GM10847 (cell line): ENCODE results near the gene ACBD6.

Source experiments
- POLR2A ChIP-seq: IDR thresholded peaks from 2 replicates; pipeline ENCODE4 v1.6.1; 2011; ENCODE audit not compliant: insufficient read length; ENCODE audit errors: extremely low read depth

Gene ACBD6

GRCh38 chr1:180462102-180462501 lies 40.3 kb downstream of the ACBD6 start:
- TF ChIP-seq POLR2A, result no peak

- TF ChIP-seq POLR2A, result no peak
These were observed 43.6 kb downstream of the ACBD6 start for GRCh38 chr1:180458807-180459206.

- no peak for TF ChIP-seq POLR2A
These were observed 46.2 kb downstream of the ACBD6 start for GRCh38 chr1:180456191-180456590.

- no peak for TF ChIP-seq POLR2A
These were observed 50.9 kb downstream of the ACBD6 start for GRCh38 chr1:180451504-180451903.

DNA sequence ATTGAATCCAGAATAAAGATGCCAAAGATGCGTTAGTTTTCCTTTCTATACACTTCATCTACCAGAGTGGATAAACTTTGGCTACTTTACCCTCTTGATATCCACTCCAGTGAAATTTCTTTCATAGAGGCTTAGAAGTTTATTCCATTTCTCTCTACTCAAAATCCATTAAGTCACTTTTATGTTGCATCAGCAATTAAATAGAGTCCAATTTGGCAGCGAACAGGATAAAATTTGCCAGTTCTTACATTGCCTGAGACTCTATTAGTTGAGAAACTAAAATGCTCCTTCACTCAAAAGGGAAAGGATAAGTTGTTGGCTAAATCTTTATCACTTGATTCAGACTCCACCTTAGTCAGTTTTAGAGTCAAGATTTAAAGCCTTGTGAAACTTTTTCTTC lies 57.9 kb downstream of the ACBD6 start:
- no peak for TF ChIP-seq POLR2A

- TF ChIP-seq POLR2A, result no peak
These were observed 62.0 kb downstream of the ACBD6 start for GRCh38 chr1:180440335-180440734.

GRCh38 chr1:180435566-180435965 lies 66.8 kb downstream of the ACBD6 start:
- no peak for TF ChIP-seq POLR2A

DNA sequence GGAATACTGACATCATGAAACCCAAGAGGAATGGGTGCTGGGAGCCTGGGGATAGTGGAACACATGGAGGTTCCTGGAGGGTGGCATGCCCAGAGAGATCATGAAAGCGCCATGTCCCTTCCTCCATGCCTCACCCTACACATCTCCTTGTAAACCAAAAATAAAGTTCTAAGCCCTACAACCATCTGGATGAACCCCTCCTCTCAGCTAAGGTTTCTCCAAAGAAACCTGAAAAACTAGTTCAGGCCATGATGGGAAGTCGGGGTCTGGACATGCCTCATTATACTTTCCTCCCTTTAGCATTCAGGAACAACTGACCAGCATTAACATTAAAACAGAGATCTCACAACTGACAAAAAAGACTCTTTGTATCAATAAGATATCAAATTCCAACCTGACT lies 68.5 kb downstream of the ACBD6 start:
- TF ChIP-seq POLR2A, result no peak

DNA sequence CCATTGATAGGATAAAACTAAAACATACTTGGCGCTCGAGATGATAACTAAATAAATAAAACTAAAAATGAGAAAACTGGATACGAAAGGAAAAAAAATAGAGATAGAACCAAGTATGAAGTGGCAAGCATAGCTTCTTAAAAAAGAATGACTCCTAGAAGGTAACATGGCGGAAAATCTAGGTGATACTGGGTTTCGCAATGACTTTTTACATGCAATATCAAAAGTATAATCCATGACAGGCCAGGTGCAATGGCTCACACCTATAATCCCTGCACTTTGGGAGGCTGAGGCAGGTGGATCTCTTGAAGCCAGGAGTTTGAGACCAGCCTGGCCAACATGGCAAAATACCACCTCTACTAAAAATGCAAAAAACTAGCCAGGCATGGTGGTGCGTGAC lies 70.7 kb downstream of the ACBD6 start:
- TF ChIP-seq POLR2A, result no peak

DNA sequence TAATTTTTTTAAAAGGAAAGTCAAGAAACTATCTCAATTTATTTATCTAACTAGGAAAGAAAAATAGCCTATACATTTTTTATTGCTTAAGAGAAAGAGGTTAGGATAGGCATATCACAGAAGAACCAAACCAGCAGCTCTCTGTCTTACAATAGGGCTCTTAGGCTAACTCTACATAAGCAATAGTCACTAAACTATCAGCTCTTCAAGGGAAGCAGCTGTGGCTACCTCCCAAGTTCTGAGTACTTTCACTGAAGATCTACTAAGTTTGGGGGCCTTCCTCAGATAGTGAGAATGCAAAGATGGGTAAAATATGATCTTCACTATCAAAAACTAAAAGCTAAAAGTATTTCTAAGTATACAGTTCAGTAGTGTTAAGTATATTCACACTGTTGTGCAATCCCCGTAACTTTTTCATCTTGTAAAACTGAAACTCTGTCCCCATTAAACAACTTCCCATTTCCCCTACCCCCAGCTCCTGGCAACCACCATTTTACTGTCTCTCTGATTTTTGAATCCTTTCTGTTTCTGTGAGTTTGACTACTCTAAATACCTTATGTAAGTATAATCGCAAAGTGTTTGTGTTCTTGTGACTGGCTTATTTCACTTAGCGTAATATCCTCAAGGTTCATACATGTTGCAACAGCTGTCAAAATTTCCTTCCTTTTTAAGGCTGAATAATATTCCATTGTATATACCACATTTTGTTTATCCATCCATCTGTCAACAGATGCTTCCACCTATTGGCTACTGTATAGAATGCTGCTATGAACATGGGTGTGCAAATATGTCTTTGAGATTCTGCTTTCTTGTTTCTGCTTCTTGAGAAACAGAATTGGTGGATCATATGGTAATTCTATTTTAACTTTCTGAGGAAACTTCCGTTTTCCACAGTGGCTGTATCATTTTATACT lies 73.3 kb downstream of the ACBD6 start:
- no peak for TF ChIP-seq POLR2A

DNA sequence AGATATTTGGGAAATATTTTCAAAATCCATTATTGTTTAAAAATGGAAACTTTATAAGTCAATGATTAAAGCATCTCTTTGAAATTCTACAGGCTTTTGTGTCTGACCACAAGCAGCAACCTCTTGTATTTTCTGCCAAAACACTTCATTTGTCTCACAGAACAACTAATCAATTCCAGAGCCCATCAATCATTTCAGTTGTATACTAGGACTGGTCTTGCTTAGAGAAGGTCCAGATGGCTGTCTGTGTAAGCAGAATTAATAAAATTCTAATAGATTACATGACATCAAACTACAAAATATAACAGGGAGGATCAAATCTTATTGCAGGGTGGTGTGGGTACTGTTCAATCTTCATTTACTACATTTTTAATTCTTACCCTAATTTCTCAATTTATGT lies 76.4 kb downstream of the ACBD6 start:
- no peak for TF ChIP-seq POLR2A

DNA sequence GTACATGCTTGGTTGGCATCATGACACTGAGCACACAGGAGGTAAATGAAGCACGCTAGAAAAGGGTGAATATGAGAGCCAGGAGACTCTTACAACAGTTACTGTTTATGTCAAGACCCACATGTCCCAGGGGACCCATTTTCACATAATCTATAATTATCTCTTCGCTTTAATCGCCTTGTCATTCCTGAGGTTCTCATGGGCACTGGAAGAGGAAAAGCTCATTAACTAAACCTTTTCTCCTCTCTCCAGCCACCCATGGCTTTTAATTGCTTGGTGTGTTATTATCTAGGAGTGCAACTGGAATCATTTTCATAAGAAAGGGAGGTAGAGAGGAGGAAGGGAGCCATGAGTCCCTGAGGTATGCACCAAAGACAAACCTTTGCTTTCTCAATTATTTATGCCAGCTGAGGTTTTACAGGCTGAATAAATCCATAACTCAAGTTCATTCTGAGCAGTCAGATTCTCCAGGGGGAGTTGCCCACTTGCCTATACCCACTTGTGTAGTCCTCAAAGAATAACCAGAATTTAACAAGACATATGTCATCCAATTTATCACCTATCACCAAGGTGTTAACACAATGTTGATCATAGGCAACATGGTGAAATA lies 77.4 kb downstream of the ACBD6 start:
- TF ChIP-seq POLR2A, result no peak

DNA sequence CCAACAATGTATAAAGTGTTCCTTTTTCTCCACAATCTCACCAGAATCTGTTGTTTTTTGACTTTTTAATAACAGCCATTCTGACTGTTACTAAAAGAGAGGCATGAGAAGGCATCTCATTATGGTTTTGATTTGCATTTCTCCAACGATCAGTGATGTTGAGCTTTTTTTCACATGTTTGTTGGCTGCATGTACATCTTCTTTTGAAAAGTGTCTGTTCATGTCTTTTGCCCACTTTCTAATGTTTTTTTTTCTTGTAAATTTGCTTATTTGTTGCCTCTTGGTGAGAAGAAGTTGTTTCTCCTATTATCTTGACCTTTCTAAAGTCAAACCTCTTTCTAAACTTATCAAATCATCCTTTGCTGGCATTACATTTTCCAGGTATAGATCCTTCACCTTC lies 80.8 kb downstream of the ACBD6 start:
- no peak for TF ChIP-seq POLR2A

DNA sequence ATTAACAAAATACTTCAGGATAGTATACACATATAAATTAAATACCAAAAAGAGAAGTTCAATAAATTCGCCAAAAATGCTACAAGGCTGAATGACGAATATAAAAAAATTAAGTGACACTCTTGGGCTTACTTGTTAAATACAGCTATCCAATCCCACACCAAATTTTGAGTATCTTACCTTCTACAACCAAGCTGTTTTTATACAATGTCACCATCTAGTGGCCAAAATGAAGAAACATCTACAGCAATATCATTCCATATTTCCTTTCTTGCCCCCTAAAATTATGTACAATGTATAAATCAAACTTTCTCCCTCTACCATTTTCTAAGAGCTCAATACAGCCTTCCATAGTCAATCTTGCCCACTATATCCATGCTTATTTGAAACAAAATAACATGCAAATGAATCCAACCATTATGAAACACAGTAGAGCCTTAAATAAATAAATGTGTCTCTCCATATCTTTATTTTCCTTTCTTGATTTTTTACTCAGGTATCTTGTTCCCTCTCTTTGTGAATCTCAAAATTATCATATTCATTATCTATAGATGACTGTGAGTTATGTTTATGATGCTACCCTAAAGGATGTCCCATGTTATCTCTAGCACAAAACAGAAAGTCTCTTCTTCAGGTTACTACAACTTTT lies 86.3 kb downstream of the ACBD6 start:
- no peak for TF ChIP-seq POLR2A

GRCh38 chr1:180415236-180415848 lies 87.0 kb downstream of the ACBD6 start:
- TF ChIP-seq POLR2A, result no peak

DNA sequence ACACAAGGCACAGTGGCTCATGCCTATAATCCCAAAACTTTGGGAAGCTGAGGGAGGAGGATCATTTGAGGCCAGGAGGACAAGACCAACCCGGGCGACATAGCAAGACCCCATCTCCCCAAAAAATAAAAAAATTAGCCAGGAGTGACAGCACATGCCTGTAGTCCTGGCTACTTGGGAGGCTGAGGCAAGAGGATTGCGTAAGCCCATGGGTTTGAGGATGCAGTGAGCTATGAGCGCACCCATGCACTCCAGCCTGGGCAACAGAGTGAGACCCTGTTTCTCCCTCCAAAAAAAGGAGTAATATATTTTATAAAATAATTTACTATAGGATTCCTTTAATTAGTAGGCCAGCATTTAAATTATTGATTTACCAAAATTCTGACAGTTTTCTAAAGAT lies 89.8 kb downstream of the ACBD6 start:
- no peak for TF ChIP-seq POLR2A

GRCh38 chr1:180407051-180407450 lies 95.3 kb downstream of the ACBD6 start:
- no peak for TF ChIP-seq POLR2A
